Measurements from ENCODE around the gene SUV39H2. TPM values are rescaled to one million over a fixed set of nuclear protein-coding genes. Genes with fewer than 3 reads are reported as not detected.

Gene SUV39H2, protein sequence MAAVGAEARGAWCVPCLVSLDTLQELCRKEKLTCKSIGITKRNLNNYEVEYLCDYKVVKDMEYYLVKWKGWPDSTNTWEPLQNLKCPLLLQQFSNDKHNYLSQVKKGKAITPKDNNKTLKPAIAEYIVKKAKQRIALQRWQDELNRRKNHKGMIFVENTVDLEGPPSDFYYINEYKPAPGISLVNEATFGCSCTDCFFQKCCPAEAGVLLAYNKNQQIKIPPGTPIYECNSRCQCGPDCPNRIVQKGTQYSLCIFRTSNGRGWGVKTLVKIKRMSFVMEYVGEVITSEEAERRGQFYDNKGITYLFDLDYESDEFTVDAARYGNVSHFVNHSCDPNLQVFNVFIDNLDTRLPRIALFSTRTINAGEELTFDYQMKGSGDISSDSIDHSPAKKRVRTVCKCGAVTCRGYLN
- 44.0 and 45.0 TPM in 2 replicates for total RNA-seq

DNA sequence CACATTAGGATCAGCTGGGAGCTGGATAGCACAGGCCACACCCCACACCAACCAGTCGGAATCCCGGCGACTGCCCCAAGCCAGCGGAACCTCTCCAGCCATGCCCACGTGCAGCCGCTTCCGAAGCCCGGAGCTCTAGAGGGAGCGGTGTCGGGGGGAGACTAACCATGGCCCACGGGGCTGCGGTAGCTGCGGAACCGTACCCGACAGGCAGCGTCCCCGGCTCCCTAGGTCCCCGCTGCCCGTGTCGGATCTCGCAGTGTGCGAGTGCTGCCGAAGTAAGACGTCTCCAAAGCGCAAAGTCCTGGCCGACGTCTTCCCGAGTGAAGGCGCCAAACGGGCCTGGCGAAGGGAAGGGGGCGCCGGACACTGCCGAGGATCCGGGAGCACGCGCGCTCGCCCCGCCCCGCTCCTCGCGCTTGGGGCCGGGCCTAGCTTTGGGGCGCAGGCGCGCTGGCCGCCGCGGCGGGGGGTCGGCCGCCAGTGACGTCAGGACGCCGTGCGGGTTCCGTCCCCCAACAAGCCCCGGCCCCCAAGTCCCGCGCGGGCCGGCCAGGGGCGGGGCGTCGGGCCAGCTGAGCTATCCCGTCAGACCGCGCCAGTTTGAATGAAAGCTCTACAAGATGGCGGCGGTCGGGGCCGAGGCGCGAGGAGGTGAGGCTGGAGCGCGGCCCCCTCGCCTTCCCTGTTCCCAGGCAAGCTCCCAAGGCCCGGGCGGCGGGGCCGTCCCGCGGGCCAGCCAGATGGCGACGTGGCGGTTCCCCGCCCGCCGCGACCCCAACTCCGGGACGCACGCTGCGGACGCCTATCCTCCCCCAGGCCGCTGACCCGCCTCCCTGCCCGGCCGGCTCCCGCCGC, at the start of gene SUV39H2:
Gene SUV39H2, plus strand, starts transcription at position 601 of the 858 bp plus-strand sequence. Its CDS starts 23 bp downstream, at position 624.
- no peaks in the 10 kb centered on the region for H3K9me3 Mint-ChIP-seq
- H3K4me3 Mint-ChIP-seq (ENCODE audit: low read depth): peak within 1 kb of the TSS; percentile 94
- intact Hi-C loops (cut with micrococcal nuclease): loop anchor here (1.0 to 10.0 kb wide), 6 partner anchors 40 to 1556 kb away; partner anchors contain the start of genes CDNF, HSPA14, MEIG1 and MSANTD7
- H3K27ac Mint-ChIP-seq: peak within 1 kb of the TSS; percentile 88
- DNase-seq (ENCODE audit: low spot score): peak; percentile 93
- no peaks in the 10 kb centered on the region for H3K27me3 Mint-ChIP-seq (ENCODE audit: low read depth)
- peaks cover 34% of the 10 kb centered on the region for H3K4me1 Mint-ChIP-seq (ENCODE audit: low read depth)
- H3K36me3 Mint-ChIP-seq (ENCODE audit: low read depth): peaks cover 20% of the 10 kb centered on the region

DNA sequence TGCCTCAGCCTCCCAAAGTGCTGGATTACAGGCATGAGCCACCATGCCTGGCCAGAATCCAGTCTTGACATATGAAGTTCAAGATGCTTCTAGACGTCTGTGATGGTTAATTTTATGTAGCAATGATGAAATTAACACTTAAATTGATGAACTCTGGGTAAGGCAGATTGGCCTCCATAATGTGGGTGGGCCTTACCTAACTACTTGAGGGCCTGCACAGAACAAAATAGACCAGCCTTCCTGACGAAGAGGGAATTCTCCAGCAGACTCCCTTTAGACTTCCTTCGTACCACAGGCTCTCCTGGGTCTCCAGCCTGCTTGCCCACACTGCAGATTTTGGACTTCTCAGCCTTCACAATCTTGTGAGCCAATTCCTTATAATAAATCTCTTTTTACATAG, 45.6 kb upstream of the SUV39H2 start:
- intact Hi-C loops (cut with micrococcal nuclease): no loop called here
- Mint-ChIP-seq H3K27ac (no peak overlapping the region), H3K27me3 (ENCODE audit: low read depth) (no peaks in the 10 kb centered on the region), H3K4me1 (ENCODE audit: low read depth) (peaks cover 6% of the 10 kb centered on the region), H3K9me3 (no peaks in the 10 kb centered on the region), H3K4me3 (ENCODE audit: low read depth) (no peak overlapping the region), H3K36me3 (ENCODE audit: low read depth) (no peaks in the 10 kb centered on the region)
- DNase-seq (ENCODE audit: low spot score): no peak

DNA sequence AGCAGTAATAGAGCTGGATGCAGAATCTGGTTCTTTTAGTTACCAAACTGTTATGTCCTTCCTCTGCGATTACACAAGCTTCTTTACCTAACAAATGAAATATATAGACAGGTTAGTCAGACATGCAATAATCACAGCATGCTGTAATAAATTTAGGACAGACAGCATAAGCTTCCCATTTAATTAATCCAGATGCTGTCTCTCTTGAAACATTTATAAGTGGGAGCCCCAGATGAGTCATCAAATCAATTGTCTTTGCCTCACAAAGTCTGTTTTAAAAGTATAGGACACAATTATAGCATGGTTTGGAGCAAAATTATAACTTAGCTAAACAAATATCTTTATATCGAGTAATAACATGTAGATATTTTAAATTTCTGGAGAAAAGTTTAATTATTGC, 42.5 kb upstream of the SUV39H2 start:
- intact Hi-C loops (cut with micrococcal nuclease): loop anchor here (5.0 kb wide), 3 partner anchors 249 to 299 kb away; no protein-coding TSS in a partner anchor
- no peaks in the 10 kb centered on the region for H3K27me3 Mint-ChIP-seq (ENCODE audit: low read depth)
- H3K4me1 Mint-ChIP-seq (ENCODE audit: low read depth): peaks cover 16% of the 10 kb centered on the region
- H3K9me3 Mint-ChIP-seq: no peaks in the 10 kb centered on the region
- H3K27ac Mint-ChIP-seq: no peak overlapping the region
- no peak overlapping the region for H3K4me3 Mint-ChIP-seq (ENCODE audit: low read depth)
- peaks cover 18% of the 10 kb centered on the region for H3K36me3 Mint-ChIP-seq (ENCODE audit: low read depth)
- DNase-seq (ENCODE audit: low spot score): no peak

DNA sequence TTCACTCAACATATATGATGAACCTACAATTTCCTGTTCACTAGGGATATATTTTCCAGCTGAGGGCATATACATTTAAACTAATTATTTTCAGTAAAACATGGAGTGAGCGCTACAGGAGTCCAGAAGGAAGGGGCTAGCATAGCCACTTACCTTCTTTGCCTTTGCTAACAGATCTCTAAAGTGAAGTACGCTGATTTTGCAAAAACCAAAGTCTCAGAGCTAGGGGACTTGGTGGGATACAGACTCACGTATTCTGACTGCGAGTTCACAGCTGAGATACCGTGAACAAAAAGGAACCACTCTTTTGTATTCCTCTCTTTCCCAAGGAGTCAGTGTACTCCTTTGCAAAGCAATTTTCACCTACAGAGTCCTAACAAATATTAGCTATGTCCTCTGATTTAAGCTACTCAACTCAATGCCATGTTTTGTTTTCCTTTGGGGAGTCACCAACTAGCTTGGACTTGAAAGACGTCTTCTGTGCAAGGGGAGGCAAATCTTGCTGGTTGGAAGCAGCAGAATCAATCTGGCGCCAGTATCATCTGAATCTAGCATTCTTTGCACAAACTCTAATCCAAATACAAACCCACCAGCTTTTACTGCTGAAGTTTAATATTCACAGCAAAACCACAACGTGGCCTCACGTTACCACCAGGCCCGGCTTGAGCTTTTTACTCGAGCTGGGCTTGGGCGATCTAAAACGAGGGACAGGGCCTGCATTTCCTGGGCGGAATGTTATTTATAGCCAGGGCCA, 41.5 kb upstream of the SUV39H2 start:
- peaks cover 28% of the 10 kb centered on the region for H3K36me3 Mint-ChIP-seq (ENCODE audit: low read depth)

DNA sequence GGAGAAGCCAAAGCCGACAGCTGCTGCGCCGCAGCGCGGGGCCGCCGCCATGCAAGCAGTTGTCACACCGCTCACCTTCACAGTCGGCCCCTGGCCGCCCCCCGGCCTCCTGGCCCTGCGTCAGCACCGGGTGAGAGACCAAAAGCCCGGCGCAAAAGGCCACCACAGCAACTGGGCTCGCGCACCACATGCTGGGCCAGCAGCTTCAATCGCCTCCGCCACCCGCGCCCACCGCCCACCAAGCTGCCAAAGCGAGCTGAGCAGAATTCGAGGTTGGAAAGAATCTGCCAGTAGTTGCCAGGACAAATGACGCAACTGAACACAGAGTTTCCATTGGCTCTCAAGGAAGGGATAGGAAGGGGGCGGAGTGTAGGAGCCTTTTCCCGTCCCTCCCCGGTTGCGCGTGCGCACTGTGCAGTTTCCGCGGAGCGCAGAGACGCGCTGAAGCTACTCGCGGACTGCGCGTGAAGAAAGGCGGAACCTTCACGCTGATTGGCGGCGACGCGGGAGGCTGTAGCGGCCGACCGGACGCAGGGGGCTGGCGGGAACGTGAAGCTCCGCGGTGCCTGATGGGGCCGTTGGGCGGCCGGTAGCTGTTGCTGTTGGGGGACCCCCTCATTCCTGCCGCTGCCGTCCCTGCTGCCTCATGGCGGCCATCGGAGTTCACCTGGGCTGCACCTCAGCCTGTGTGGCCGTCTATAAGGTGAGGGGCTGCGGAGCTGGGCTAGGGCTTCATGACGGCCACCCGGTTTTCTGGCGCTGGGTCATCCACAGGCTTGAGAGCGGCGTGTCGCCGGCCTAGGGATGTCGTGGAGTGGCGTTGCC, 40.7 kb upstream of the SUV39H2 start, which contains the start of the genes CDNF, HSPA14 and MSANTD7:
Gene CDNF, minus strand, starts transcription at position 281 of the 825 bp plus-strand sequence. Its CDS starts 91 bp downstream, at position 190.
Gene HSPA14, plus strand, starts transcription at position 550 of the 825 bp plus-strand sequence. Its CDS starts 97 bp downstream, at position 647.
Gene MSANTD7, plus strand, starts transcription at position 550 of the 825 bp plus-strand sequence. CDS start 3,979 bp downstream, outside the sequence.
- DNase-seq (ENCODE audit: low spot score): peak; percentile 100
- H3K4me3 Mint-ChIP-seq (ENCODE audit: low read depth): peak within 1 kb of the TSS; percentile 92
- no peaks in the 10 kb centered on the region for H3K9me3 Mint-ChIP-seq
- H3K27me3 Mint-ChIP-seq (ENCODE audit: low read depth): no peaks in the 10 kb centered on the region
- intact Hi-C loops (cut with micrococcal nuclease): loop anchor here (1.0 to 5.0 kb wide), 7 partner anchors 40 to 301 kb away; partner anchors contain the start of genes MEIG1 and SUV39H2
- peak within 1 kb of the TSS; percentile 95 for H3K27ac Mint-ChIP-seq
- peaks cover 36% of the 10 kb centered on the region for H3K36me3 Mint-ChIP-seq (ENCODE audit: low read depth)
- peaks cover 19% of the 10 kb centered on the region for H3K4me1 Mint-ChIP-seq (ENCODE audit: low read depth)

More for the DNA sequence above, 41.5 kb upstream of the SUV39H2 start:
- Mint-ChIP-seq H3K9me3 (no peaks in the 10 kb centered on the region), H3K27me3 (ENCODE audit: low read depth) (no peaks in the 10 kb centered on the region), H3K4me3 (ENCODE audit: low read depth) (peak overlapping the region; percentile 92), H3K27ac (peak overlapping the region; percentile 95), H3K4me1 (ENCODE audit: low read depth) (peaks cover 19% of the 10 kb centered on the region)
- no peak for DNase-seq (ENCODE audit: low spot score)
- intact Hi-C loops (cut with micrococcal nuclease): loop anchor here (5.0 kb wide), 3 partner anchors 250 to 300 kb away; no protein-coding TSS in a partner anchor

DNA sequence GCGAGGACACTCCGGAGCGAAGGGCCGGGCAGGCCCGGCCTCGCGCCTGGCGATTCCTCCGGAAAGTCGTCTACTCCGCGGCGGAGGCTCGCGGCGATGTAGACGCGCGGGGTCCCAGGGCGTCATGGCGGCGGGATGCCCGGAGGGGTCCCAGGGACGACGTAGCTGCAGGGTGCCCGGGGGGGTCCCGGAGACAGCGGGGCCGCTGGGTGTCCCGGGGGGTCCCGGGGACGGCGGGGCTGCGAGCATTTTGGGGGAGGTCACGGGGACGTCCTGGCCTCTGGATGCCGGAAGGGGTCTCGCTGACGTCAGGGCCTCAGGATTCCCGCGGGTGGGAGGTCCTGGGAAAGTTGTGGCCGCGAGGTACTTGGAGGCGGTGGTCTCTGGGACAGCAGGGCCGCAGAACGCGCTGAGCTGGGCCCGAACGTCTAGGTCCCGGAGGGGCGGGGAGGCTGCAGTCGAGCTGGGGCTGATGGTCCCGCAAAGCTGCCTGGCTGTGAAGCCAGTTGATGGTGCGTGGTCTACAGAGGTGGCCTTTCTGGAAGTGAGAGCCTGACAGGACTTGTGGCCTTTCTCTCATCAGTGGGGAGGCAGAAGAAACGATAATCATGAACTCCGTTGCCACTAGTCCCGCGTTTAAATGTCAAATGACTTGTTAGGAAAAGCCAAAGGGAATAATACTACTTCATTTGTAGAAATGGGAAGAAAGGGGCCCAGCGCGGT, 39.9 kb upstream of the SUV39H2 start:
- Mint-ChIP-seq H3K36me3 (ENCODE audit: low read depth) (peaks cover 43% of the 10 kb centered on the region), H3K27ac (peak overlapping the region; percentile 95), H3K27me3 (ENCODE audit: low read depth) (no peaks in the 10 kb centered on the region), H3K4me1 (ENCODE audit: low read depth) (peaks cover 19% of the 10 kb centered on the region), H3K4me3 (ENCODE audit: low read depth) (peak overlapping the region; percentile 92), H3K9me3 (no peaks in the 10 kb centered on the region)
- intact Hi-C loops (cut with micrococcal nuclease): loop anchor here (1.0 to 5.0 kb wide), 7 partner anchors 40 to 301 kb away; partner anchors contain the start of genes MEIG1 and SUV39H2
- peak; percentile 20 for DNase-seq (ENCODE audit: low spot score)

DNA sequence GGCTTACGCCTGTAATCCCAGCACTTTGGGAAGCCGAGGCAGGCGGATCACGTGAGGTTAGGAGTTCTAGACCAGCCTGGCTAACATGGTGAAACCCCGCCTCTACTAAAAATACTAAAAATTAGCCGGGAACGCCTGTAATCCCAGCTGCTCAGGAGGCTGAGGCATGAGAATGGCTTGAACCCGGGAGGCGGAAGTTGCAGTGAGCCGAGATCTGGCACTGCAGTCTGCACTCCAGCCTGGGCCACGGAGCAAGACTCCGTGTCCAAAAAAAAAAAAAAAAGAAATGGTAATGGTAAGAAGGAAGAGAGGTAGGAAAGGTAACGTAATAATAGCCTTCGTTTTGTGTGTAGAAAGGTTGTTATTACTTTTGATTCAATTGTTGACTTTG, 39.4 kb upstream of the SUV39H2 start:
- H3K27ac Mint-ChIP-seq: peak overlapping the region; percentile 78
- H3K4me3 Mint-ChIP-seq (ENCODE audit: low read depth): peak overlapping the region; percentile 92
- no peak for DNase-seq (ENCODE audit: low spot score)

DNA sequence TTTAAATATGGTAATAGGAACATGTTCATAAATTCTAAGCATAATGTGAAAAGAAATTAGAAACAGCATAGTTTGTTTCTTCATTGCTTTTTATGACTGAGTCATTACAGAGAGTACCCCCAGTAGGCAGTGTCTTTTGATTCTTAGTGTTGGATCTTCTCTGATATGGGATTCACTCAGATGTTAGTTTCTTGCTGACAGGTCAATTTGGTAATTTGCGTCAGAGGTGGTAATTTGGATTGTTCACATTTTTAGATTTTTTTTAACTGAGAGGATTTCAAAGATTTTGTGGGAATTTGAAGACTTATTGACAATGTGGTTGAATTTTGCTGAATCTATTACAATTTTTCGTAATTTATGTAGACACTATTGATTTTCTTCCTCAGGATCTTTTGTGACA, 38.5 kb upstream of the SUV39H2 start:
- intact Hi-C loops (cut with micrococcal nuclease): no loop called here

More for the DNA sequence above, 39.4 kb upstream of the SUV39H2 start:
- Mint-ChIP-seq H3K36me3 (ENCODE audit: low read depth) (peaks cover 46% of the 10 kb centered on the region), H3K9me3 (no peaks in the 10 kb centered on the region), H3K4me1 (ENCODE audit: low read depth) (peaks cover 20% of the 10 kb centered on the region), H3K27me3 (ENCODE audit: low read depth) (no peaks in the 10 kb centered on the region)
- intact Hi-C loops (cut with micrococcal nuclease): loop anchor here (2.0 to 5.0 kb wide), 4 partner anchors 120 to 302 kb away; partner anchors contain the start of gene MEIG1

DNA sequence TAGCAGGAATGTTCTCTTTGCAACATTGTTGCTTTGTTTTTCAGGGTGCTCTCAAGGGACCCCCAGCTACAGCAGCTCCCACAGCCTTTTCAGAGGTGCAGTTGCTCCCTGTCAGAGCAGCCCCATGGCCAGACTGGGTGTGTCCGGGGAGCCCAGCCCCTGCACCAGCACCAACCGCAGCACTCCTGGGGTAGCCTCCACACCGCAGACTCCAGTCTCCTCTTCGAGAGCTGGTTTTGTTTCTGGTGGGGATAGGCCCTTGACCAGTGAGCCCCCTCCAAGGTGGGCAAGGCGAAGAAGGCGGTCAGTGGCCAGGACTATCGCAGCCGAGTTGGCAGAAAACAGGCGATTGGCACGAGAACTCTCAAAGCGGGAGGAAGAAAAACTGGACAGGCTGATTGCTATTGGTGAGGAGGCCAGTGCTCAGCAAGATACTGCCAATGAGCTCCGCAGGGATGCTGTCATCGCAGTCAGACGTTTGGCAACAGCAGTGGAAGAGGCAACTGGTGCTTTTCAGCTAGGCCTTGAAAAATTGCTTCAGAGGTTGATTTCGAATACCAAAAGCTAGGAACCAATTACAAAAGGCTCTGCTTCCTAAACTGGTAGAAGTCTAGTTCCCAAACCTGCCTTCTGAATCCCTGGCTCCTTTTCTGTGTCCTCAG, 35.2 kb upstream of the SUV39H2 start:
- intact Hi-C loops (cut with micrococcal nuclease): no loop called here
- peaks cover 18% of the 10 kb centered on the region for H3K4me1 Mint-ChIP-seq (ENCODE audit: low read depth)
- no peaks in the 10 kb centered on the region for H3K9me3 Mint-ChIP-seq
- no peak overlapping the region for H3K4me3 Mint-ChIP-seq (ENCODE audit: low read depth)
- H3K27me3 Mint-ChIP-seq (ENCODE audit: low read depth): no peaks in the 10 kb centered on the region
- no peak for DNase-seq (ENCODE audit: low spot score)
- H3K36me3 Mint-ChIP-seq (ENCODE audit: low read depth): peaks cover 68% of the 10 kb centered on the region
- no peak overlapping the region for H3K27ac Mint-ChIP-seq

More for the DNA sequence above, 38.5 kb upstream of the SUV39H2 start:
- Mint-ChIP-seq H3K27ac (peak overlapping the region; percentile 33), H3K9me3 (no peaks in the 10 kb centered on the region), H3K36me3 (ENCODE audit: low read depth) (peaks cover 54% of the 10 kb centered on the region), H3K27me3 (ENCODE audit: low read depth) (no peaks in the 10 kb centered on the region), H3K4me3 (ENCODE audit: low read depth) (peak overlapping the region; percentile 72), H3K4me1 (ENCODE audit: low read depth) (peaks cover 20% of the 10 kb centered on the region)
- DNase-seq (ENCODE audit: low spot score): no peak

DNA sequence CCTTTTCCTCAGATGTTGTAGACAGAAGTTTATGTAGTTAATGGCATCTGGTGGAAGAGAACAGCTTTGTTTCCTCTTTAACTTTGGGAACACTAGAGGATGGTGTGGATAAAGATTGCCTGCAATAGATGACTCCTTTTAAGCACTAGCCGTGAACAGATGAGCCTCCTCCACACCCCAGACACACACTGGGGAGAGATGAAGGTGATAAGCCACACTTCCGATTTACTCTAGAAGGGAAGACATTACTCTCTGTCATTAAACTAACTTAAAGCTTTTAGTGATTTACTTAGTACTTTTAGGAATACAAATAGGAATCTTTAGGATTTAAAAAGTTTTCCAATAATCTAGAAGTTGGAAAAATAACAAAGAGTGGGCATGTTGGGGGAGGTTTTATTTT, 33.7 kb upstream of the SUV39H2 start:
- DNase-seq (ENCODE audit: low spot score): no peak
- no peaks in the 10 kb centered on the region for H3K27me3 Mint-ChIP-seq (ENCODE audit: low read depth)
- intact Hi-C loops (cut with micrococcal nuclease): no loop called here
- peaks cover 69% of the 10 kb centered on the region for H3K36me3 Mint-ChIP-seq (ENCODE audit: low read depth)
- no peaks in the 10 kb centered on the region for H3K9me3 Mint-ChIP-seq
- H3K4me3 Mint-ChIP-seq (ENCODE audit: low read depth): no peak overlapping the region
- H3K27ac Mint-ChIP-seq: no peak overlapping the region
- peaks cover 18% of the 10 kb centered on the region for H3K4me1 Mint-ChIP-seq (ENCODE audit: low read depth)
